ENCODE results near the gene SERINC2. TPM values are rescaled to one million over a fixed set of nuclear protein-coding genes. Genes with fewer than 3 reads are reported as not detected.

Gene SERINC2
- total RNA-seq, 3 donors from 2014 or later, result 0.13 to 0.35 (median 0.18) TPM

GRCh38 chr1:31414980-31415370, 2.0 kb downstream of the SERINC2 start:
- DNase-seq, result no peak
- Mint-ChIP-seq H3K9me3 (no peaks in the 10 kb centered on the region), H3K36me3 (ENCODE audit: insufficient read depth) (no peaks in the 10 kb centered on the region), H3K4me3 (no peak overlapping the region), H3K27me3 (ENCODE audit: low read depth) (peaks cover 60% of the 10 kb centered on the region), H3K4me1 (ENCODE audit: low read depth) (peaks cover 10% of the 10 kb centered on the region)
- no peak for ATAC-seq

DNA sequence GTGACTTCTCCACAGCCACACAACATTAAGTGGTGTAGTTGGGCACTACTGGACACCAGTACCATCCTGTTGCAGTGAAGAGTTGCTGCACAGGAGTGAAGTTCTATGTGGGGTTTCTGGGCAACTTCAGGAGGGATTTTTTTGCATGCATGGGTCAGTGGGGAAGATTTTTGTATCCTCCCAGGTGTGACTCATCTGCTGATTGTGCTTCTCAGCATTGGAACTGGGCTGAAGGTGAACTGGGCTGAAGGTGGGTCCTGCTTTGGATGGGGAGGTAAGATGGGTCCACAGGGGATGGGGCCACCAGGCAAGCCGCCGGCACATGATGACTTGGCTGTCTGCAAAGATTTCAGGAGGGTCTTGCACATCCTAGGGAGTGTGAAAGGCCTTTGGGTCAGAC, 2.6 kb downstream of the SERINC2 start:
- peaks cover 10% of the 10 kb centered on the region for H3K4me1 Mint-ChIP-seq (ENCODE audit: low read depth)
- H3K9me3 Mint-ChIP-seq, result no peaks in the 10 kb centered on the region
- peaks cover 57% of the 10 kb centered on the region for H3K27me3 Mint-ChIP-seq (ENCODE audit: low read depth)
- DNase-seq (no peak), ATAC-seq (no peak)
- no peaks in the 10 kb centered on the region for H3K36me3 Mint-ChIP-seq (ENCODE audit: insufficient read depth)
- H3K4me3 Mint-ChIP-seq, result no peak overlapping the region

- DNase-seq, result no peak
- H3K27me3 Mint-ChIP-seq (ENCODE audit: low read depth), result peaks cover 53% of the 10 kb centered on the region
- no peaks in the 10 kb centered on the region for H3K9me3 Mint-ChIP-seq
- H3K4me1 Mint-ChIP-seq (ENCODE audit: low read depth), result peaks cover 10% of the 10 kb centered on the region
- H3K4me3 Mint-ChIP-seq, result no peak overlapping the region
- H3K36me3 Mint-ChIP-seq (ENCODE audit: insufficient read depth), result no peaks in the 10 kb centered on the region
- no peak for ATAC-seq
Observed at GRCh38 chr1:31416101-31416736, 3.2 kb downstream of the SERINC2 start.

DNA sequence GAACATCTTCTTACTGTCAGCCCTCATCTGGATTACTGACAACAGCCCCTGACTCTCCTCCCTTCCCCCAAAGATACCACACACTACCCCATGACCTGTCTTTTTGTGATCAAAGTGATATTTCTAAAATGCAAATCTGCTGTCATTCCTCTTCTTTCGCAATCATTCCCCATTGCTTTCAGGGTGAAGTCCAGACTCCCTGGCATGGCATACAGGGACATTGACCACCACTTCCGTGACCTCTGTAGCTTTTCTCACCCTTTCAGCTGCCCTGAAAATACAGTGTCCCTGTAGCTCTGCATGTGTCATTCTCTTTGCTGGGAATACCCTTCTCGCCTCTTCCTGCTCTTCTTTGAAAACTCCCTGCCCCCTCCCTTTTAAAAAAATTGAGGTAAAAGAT, 4.1 kb downstream of the SERINC2 start:
- no peak overlapping the region for H3K4me3 Mint-ChIP-seq
- peaks cover 48% of the 10 kb centered on the region for H3K27me3 Mint-ChIP-seq (ENCODE audit: low read depth)
- peaks cover 8% of the 10 kb centered on the region for H3K4me1 Mint-ChIP-seq (ENCODE audit: low read depth)
- H3K36me3 Mint-ChIP-seq (ENCODE audit: insufficient read depth), result no peaks in the 10 kb centered on the region
- no peaks in the 10 kb centered on the region for H3K9me3 Mint-ChIP-seq
- ATAC-seq, result no peak
- DNase-seq, result no peak

- H3K4me1 Mint-ChIP-seq (ENCODE audit: low read depth), result peaks cover 8% of the 10 kb centered on the region
- H3K4me3 Mint-ChIP-seq, result no peak overlapping the region
- H3K9me3 Mint-ChIP-seq, result no peaks in the 10 kb centered on the region
- no peaks in the 10 kb centered on the region for H3K36me3 Mint-ChIP-seq (ENCODE audit: insufficient read depth)
- ATAC-seq (no peak), DNase-seq (no peak)
- peaks cover 55% of the 10 kb centered on the region for H3K27me3 Mint-ChIP-seq (ENCODE audit: low read depth)
Observed at GRCh38 chr1:31418626-31419323, 5.8 kb downstream of the SERINC2 start.

DNA sequence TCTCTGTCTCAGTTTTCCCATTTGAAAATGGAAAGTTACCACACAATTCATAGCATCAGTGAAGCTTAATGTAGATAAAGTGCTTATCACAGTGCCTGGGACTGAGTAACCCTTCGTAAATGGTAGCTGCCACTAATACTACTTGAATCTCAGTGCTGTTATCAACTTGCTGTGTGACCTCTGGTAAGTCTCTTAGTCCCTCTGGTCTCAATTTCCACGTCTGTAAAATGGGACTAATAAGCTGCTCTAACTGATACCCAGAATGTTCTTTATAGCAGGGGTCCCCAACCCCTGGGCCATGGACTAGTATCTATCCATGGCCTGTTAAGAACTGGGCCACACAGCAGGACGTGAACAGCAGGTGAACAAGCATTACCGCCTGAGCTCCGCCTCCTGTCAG, 7.7 kb downstream of the SERINC2 start:
- Mint-ChIP-seq H3K9me3 (no peaks in the 10 kb centered on the region), H3K36me3 (ENCODE audit: insufficient read depth) (no peaks in the 10 kb centered on the region), H3K4me1 (ENCODE audit: low read depth) (peaks cover 7% of the 10 kb centered on the region), H3K4me3 (no peak overlapping the region), H3K27me3 (ENCODE audit: low read depth) (peaks cover 50% of the 10 kb centered on the region)
- ATAC-seq (no peak), DNase-seq (no peak)

- DNase-seq (no peak), ATAC-seq (no peak)
- Mint-ChIP-seq H3K36me3 (ENCODE audit: insufficient read depth) (no peaks in the 10 kb centered on the region), H3K4me3 (no peak overlapping the region), H3K27me3 (ENCODE audit: low read depth) (peaks cover 43% of the 10 kb centered on the region), H3K9me3 (no peaks in the 10 kb centered on the region), H3K4me1 (ENCODE audit: low read depth) (peaks cover 7% of the 10 kb centered on the region)
Observed at GRCh38 chr1:31421371-31422040, 8.5 kb downstream of the SERINC2 start.

GRCh38 chr1:31422505-31423319, 9.7 kb downstream of the SERINC2 start:
- peak; percentile 66 for DNase-seq
- no peak overlapping the region for H3K4me3 Mint-ChIP-seq
- peak; percentile 77 to 91 for ATAC-seq

GRCh38 chr1:31423418-31423947, 10.5 kb downstream of the SERINC2 start:
- ATAC-seq (no peak), DNase-seq (no peak)
- H3K4me3 Mint-ChIP-seq, result no peak overlapping the region
- peaks cover 33% of the 10 kb centered on the region for H3K27me3 Mint-ChIP-seq (ENCODE audit: low read depth)
- no peaks in the 10 kb centered on the region for H3K9me3 Mint-ChIP-seq
- no peaks in the 10 kb centered on the region for H3K36me3 Mint-ChIP-seq (ENCODE audit: insufficient read depth)
- peaks cover 7% of the 10 kb centered on the region for H3K4me1 Mint-ChIP-seq (ENCODE audit: low read depth)

More at GRCh38 chr1:31422505-31423319, 9.7 kb downstream of the SERINC2 start:
- no peaks in the 10 kb centered on the region for H3K9me3 Mint-ChIP-seq
- H3K36me3 Mint-ChIP-seq (ENCODE audit: insufficient read depth), result no peaks in the 10 kb centered on the region
- H3K27me3 Mint-ChIP-seq (ENCODE audit: low read depth), result peaks cover 35% of the 10 kb centered on the region
- H3K4me1 Mint-ChIP-seq (ENCODE audit: low read depth), result peaks cover 7% of the 10 kb centered on the region

- Mint-ChIP-seq H3K4me3 (no peak overlapping the region), H3K36me3 (ENCODE audit: insufficient read depth) (no peaks in the 10 kb centered on the region), H3K27me3 (ENCODE audit: low read depth) (peaks cover 31% of the 10 kb centered on the region), H3K9me3 (no peaks in the 10 kb centered on the region), H3K4me1 (ENCODE audit: low read depth) (peaks cover 7% of the 10 kb centered on the region)
- ATAC-seq (no peak), DNase-seq (no peak)
Observed at GRCh38 chr1:31424568-31424967, 11.6 kb downstream of the SERINC2 start.

- no peak for DNase-seq
- H3K9me3 Mint-ChIP-seq, result no peaks in the 10 kb centered on the region
- ATAC-seq, result no peak
- peaks cover 7% of the 10 kb centered on the region for H3K4me1 Mint-ChIP-seq (ENCODE audit: low read depth)
- H3K27me3 Mint-ChIP-seq (ENCODE audit: low read depth), result peaks cover 29% of the 10 kb centered on the region
- H3K4me3 Mint-ChIP-seq, result no peak overlapping the region
- no peaks in the 10 kb centered on the region for H3K36me3 Mint-ChIP-seq (ENCODE audit: insufficient read depth)
Observed at GRCh38 chr1:31425301-31426081, 12.5 kb downstream of the SERINC2 start.

- Mint-ChIP-seq H3K36me3 (ENCODE audit: insufficient read depth) (no peaks in the 10 kb centered on the region), H3K27me3 (ENCODE audit: low read depth) (peaks cover 24% of the 10 kb centered on the region), H3K9me3 (no peaks in the 10 kb centered on the region), H3K4me3 (no peak overlapping the region), H3K4me1 (ENCODE audit: low read depth) (peaks cover 7% of the 10 kb centered on the region)
- ATAC-seq (no peak), DNase-seq (no peak)
Observed at GRCh38 chr1:31426249-31426922, 13.4 kb downstream of the SERINC2 start.

DNA sequence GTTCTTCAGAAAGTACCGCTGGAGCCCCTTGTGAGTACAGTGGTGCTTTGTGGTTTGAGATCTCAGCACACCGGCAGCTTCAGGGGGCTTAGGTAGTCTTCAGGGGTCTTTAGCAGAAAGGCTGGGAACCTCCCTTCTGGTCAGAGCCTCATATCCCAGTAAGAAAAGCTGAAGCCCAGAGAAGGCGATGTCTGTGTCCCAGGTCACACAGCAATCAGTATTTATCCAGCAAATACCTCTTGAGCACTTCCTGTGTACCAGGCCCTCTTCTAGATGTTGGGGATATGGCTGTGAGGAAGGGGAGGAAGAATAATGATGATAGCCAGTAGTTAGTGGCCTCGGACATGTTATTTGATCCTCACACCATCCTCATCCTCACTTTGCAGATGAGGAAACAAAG, 14.3 kb downstream of the SERINC2 start:
- peaks cover 24% of the 10 kb centered on the region for H3K27me3 Mint-ChIP-seq (ENCODE audit: low read depth)
- ATAC-seq (no peak), DNase-seq (no peak)
- H3K4me3 Mint-ChIP-seq, result no peak overlapping the region
- no peaks in the 10 kb centered on the region for H3K9me3 Mint-ChIP-seq
- H3K36me3 Mint-ChIP-seq (ENCODE audit: insufficient read depth), result no peaks in the 10 kb centered on the region
- peaks cover 7% of the 10 kb centered on the region for H3K4me1 Mint-ChIP-seq (ENCODE audit: low read depth)
